ENCODE results near the gene C4orf33.

DNA sequence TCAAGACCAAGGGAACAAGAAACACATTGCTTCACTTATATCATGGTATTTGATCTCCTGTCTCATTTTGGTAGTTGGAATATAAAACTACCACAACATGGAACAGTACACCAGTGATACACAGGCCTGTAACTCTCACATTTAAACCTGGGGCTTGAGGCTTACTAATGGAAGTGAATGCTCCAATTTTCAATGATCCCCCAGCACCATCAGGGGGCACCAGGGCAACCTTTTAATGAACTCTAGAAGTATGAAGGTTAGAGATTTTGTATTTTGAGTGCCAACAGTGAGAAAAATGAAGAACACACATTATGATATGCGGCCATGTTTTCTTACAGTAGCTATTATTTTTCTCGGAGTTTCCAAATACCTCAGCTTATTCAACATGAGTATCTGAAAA lies 50.7 kb downstream of the C4orf33 start:
- no peak for TF ChIP-seq EZH2 (IDR thresholded peaks at IDR 0.05; ENCODE audit: low read depth)
- TF ChIP-seq, protein P1, sequence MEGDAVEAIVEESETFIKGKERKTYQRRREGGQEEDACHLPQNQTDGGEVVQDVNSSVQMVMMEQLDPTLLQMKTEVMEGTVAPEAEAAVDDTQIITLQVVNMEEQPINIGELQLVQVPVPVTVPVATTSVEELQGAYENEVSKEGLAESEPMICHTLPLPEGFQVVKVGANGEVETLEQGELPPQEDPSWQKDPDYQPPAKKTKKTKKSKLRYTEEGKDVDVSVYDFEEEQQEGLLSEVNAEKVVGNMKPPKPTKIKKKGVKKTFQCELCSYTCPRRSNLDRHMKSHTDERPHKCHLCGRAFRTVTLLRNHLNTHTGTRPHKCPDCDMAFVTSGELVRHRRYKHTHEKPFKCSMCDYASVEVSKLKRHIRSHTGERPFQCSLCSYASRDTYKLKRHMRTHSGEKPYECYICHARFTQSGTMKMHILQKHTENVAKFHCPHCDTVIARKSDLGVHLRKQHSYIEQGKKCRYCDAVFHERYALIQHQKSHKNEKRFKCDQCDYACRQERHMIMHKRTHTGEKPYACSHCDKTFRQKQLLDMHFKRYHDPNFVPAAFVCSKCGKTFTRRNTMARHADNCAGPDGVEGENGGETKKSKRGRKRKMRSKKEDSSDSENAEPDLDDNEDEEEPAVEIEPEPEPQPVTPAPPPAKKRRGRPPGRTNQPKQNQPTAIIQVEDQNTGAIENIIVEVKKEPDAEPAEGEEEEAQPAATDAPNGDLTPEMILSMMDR (conservative IDR thresholded peaks at IDR 0.05), result no peak

Measured in PC-9 (cell line).